H9 (cell line): ENCODE data around the gene DGKG. TPM values are rescaled to one million over a fixed set of nuclear protein-coding genes. Genes with fewer than 3 reads are reported as not detected.

Experiments used
- DNase-seq: peaks from one replicate; pipeline ENCODE4 v3.0.0-alpha.2; 2017
- H2AFZ ChIP-seq: one replicate; pipeline ENCODE4 v1.6.1; 2013; ENCODE audit warnings: mild to moderate bottlenecking, low read length, control low read depth, moderate library complexity
- H2AK5ac ChIP-seq: 2 replicates; pipeline ENCODE4 v1.6.1; 2013; ENCODE audit warnings: low read length, control low read depth, mixed read lengths; ENCODE audit not compliant: insufficient read length
- H2BK120ac ChIP-seq: one replicate; pipeline ENCODE4 v1.6.1; 2013; ENCODE audit warnings: low read depth, mild to moderate bottlenecking, low read length, control low read depth, inconsistent platforms; ENCODE audit not compliant: poor library complexity, severe bottlenecking
- H2BK12ac ChIP-seq: 2 replicates; pipeline ENCODE4 v1.6.1; 2013; ENCODE audit warnings: low read length, control low read depth, mixed read lengths, low read depth; ENCODE audit not compliant: insufficient read length
- H2BK15ac ChIP-seq: 2 replicates; pipeline ENCODE4 v1.6.1; 2013; ENCODE audit warnings: low read depth, low read length, control low read depth
- H2BK20ac ChIP-seq: one replicate; pipeline ENCODE4 v1.6.1; 2013; ENCODE audit warnings: low read depth, mild to moderate bottlenecking, low read length, control low read depth, inconsistent platforms; ENCODE audit not compliant: poor library complexity, severe bottlenecking
- H2BK5ac ChIP-seq: 2 replicates; pipeline ENCODE4 v1.6.1; 2013; ENCODE audit warnings: low read length, control low read depth, mixed read lengths; ENCODE audit not compliant: insufficient read length
- H3K14ac ChIP-seq: 2 replicates; pipeline ENCODE4 v1.6.1; 2013; ENCODE audit warnings: low read length, control low read depth; ENCODE audit not compliant: insufficient read depth
- H3K18ac ChIP-seq: 2 replicates; pipeline ENCODE4 v1.6.1; 2013; ENCODE audit warnings: low read depth, mild to moderate bottlenecking, mixed read lengths, low read length, control low read depth; ENCODE audit not compliant: insufficient read length
- H3K23ac ChIP-seq: 2 replicates; pipeline ENCODE4 v1.6.1; 2013; ENCODE audit warnings: low read length, control low read depth, mixed read lengths, low read depth; ENCODE audit not compliant: insufficient read length
- H3K23me2 ChIP-seq: 2 replicates; pipeline ENCODE4 v1.6.1; 2013; ENCODE audit warnings: low read depth, mild to moderate bottlenecking, mixed read lengths, low read length, control low read depth; ENCODE audit not compliant: insufficient read length, poor library complexity, severe bottlenecking
- H3K27ac ChIP-seq: 2 replicates; pipeline ENCODE4 v1.5.1; 2013; ENCODE audit warnings: low read length, control low read depth, mixed read lengths, low read depth; ENCODE audit not compliant: insufficient read length
- H3K27me3 ChIP-seq: 2 replicates; pipeline ENCODE4 v1.6.1; 2013; ENCODE audit warnings: low read length, control low read depth, inconsistent platforms; ENCODE audit not compliant: insufficient read depth
- H3K4ac ChIP-seq: 2 replicates; pipeline ENCODE4 v1.6.1; 2013; ENCODE audit warnings: low read depth, mild to moderate bottlenecking, control low read depth, inconsistent platforms, low read length, moderate library complexity
- H3K4me1 ChIP-seq: 2 replicates; pipeline ENCODE4 v1.6.1; 2013; ENCODE audit warnings: low read length, control low read depth, inconsistent platforms; ENCODE audit not compliant: insufficient read depth
- H3K4me2 ChIP-seq: 2 replicates; pipeline ENCODE4 v1.6.1; 2013; ENCODE audit warnings: low read length, control low read depth, mixed read lengths; ENCODE audit not compliant: insufficient read length, insufficient read depth
- H3K56ac ChIP-seq: 2 replicates; pipeline ENCODE4 v1.6.1; 2013; ENCODE audit warnings: low read depth, mild to moderate bottlenecking, mixed read lengths, low read length, control low read depth; ENCODE audit not compliant: insufficient read length
- H3K79me1 ChIP-seq: 2 replicates; pipeline ENCODE4 v1.6.1; 2013; ENCODE audit warnings: low read depth, mild to moderate bottlenecking, moderate library complexity, low read length, control low read depth, inconsistent platforms; ENCODE audit not compliant: insufficient read depth, poor library complexity, severe bottlenecking
- H3K79me2 ChIP-seq: 2 replicates; pipeline ENCODE4 v1.6.1; 2013; ENCODE audit warnings: low read length, control low read depth, inconsistent platforms; ENCODE audit not compliant: insufficient read depth
- H3K9ac ChIP-seq: 2 replicates; pipeline ENCODE4 v1.6.1; 2013; ENCODE audit warnings: low read length, control low read depth, mixed read lengths; ENCODE audit not compliant: insufficient read length; ENCODE audit errors: extremely low read depth
- H3K9me3 ChIP-seq: one replicate; pipeline ENCODE4 v1.6.1; 2013; ENCODE audit warnings: low read depth, low read length, inconsistent platforms; ENCODE audit not compliant: control insufficient read depth
- H3T11ph ChIP-seq: one replicate; pipeline ENCODE4 v1.6.1; 2013; ENCODE audit warnings: mild to moderate bottlenecking, low read length, control low read depth, inconsistent platforms
- H4K20me1 ChIP-seq: one replicate; pipeline ENCODE4 v1.6.1; 2013; ENCODE audit not compliant: control insufficient read depth, insufficient read length, insufficient read depth
- H4K5ac ChIP-seq: 2 replicates; pipeline ENCODE4 v1.6.1; 2013; ENCODE audit warnings: low read depth, mild to moderate bottlenecking, mixed read lengths, low read length, control low read depth; ENCODE audit not compliant: insufficient read length
- H4K8ac ChIP-seq: replicated peaks from 2 replicates; pipeline ENCODE4 v1.6.1; 2013; ENCODE audit warnings: low read length, control low read depth, mixed read lengths, low read depth; ENCODE audit not compliant: insufficient read length
- H4K91ac ChIP-seq: 2 replicates; pipeline ENCODE4 v1.6.1; 2013; ENCODE audit warnings: low read depth, mild to moderate bottlenecking, moderate library complexity, mixed read lengths, low read length, control low read depth; ENCODE audit not compliant: insufficient read length
- H3K27ac Mint-ChIP-seq, 3 experiments: 2 replicates in 2 of 3; 3 replicates in 1 of 3; pipeline ENCODE4 v1.8.0; 2020 to 2021; ENCODE audit warnings: mixed read lengths in 3 of 3, mild to moderate bottlenecking in 1 of 3, moderate library complexity in 1 of 3
- H3K27me3 Mint-ChIP-seq: 2 replicates; pipeline ENCODE4 v1.8.0; 2021; ENCODE audit warnings: low read depth, mild to moderate bottlenecking, moderate library complexity, mixed read lengths
- H3K36me3 Mint-ChIP-seq, 3 experiments: 2 replicates in 2 of 3; 3 replicates in 1 of 3; pipeline ENCODE4 v1.8.0; 2020 to 2021; ENCODE audit warnings: low read depth in 3 of 3, mixed read lengths in 3 of 3; ENCODE audit not compliant: insufficient read depth in 1 of 3
- H3K4me1 Mint-ChIP-seq, 2 experiments: 2 replicates each; pipeline ENCODE4 v1.8.0; 2020; ENCODE audit warnings: mixed read lengths in 2 of 2
- H3K4me3 Mint-ChIP-seq, 2 experiments: 2 replicates in 1 of 2; 3 replicates in 1 of 2; pipeline ENCODE4 v1.8.0; 2020 to 2021; ENCODE audit warnings: mild to moderate bottlenecking in 2 of 2, mixed read lengths in 2 of 2, moderate library complexity in 1 of 2
- H3K9me3 Mint-ChIP-seq, 2 experiments: 2 replicates in 1 of 2; 3 replicates in 1 of 2; pipeline ENCODE4 v1.8.0; 2020; ENCODE audit warnings: mild to moderate bottlenecking in 2 of 2, mixed read lengths in 2 of 2, moderate library complexity in 1 of 2
- WGBS: extraction: QIAGEN DNeasy Blood & Tissue Kit; methylation state at CpG from one replicate; pipeline ENCODE4 v1.1.7; 2013; ENCODE audit warnings: missing lambda C conversion rate, low lambda C conversion rate, mixed read lengths; ENCODE audit not compliant: insufficient read length; ENCODE audit errors: extremely low coverage; 5-methylcytosine and 5-hydroxymethylcytosine counted together
- total RNA-seq: library from RNA; stranded (reverse); gene quantifications from 2 replicates; pipeline ENCODE4 v1.2.1, GENCODE V29; 2021
- TF ChIP-seq, protein P1 (sequence below): fragments of 200-600 bp; sonication (generic); conservative IDR thresholded peaks from 3 replicates; pipeline ENCODE4 v1.8.0; 2021; ENCODE audit warnings: antibody characterized with exemption, mild to moderate bottlenecking

Gene DGKG
- total RNA-seq, 1 experiment from 2014 or later: not detected

DNA sequence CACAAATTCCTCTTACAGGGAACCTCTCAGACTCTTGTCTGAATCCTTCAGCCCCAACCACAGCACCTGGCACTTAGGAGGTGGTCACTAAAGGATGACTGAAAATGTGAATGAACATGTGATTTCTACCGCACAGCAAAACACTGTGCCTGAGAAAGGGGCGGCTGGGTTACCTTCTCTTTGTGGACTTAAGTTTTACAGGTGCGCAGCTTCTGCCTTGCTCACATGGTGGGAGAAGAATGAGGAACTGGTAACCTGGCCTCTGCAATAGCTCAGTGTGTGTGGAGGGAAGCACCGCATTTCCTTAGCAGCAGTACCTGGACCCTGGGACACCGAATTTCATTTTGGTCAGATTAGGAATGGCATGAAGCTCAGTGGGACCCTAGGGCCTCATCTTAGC is 243.3 kb downstream of the DGKG start:
- H3K9me3 ChIP-seq: no peaks in the 10 kb centered on the region
- H3K27me3 ChIP-seq: peaks cover 7% of the 10 kb centered on the region; the same call in 1 of the 2 replicates

More for the DNA sequence above, 243.3 kb downstream of the DGKG start:
- Histone ChIP-seq H3K56ac (no peak overlapping the region), H3K14ac (no peak overlapping the region), H2BK12ac (no peak overlapping the region), H3K79me1 (no peaks in the 10 kb centered on the region), H3K4me2 (no peak overlapping the region), H4K91ac (no peak overlapping the region), H4K8ac (no peak overlapping the region), H3K18ac (no peak overlapping the region), H2BK5ac (no peak overlapping the region), H3K4ac (no peak overlapping the region), H3K23ac (no peak overlapping the region), H3K9ac (no peak overlapping the region), H3K23me2 (no peaks in the 10 kb centered on the region), H4K20me1 (no peaks in the 10 kb centered on the region), H3K4me1 (peaks cover 10% of the 10 kb centered on the region; the same call in 1 of the 2 replicates), H2AK5ac (no peak overlapping the region), H2BK20ac (no peak overlapping the region), H3K27ac (no peak overlapping the region), H4K5ac (no peak overlapping the region), H3K79me2 (no peaks in the 10 kb centered on the region), H2AFZ (no peak overlapping the region), H3T11ph (no peak overlapping the region), H2BK15ac (no peak overlapping the region), H2BK120ac (no peak overlapping the region)
- Mint-ChIP-seq H3K27me3 (peaks cover 85% of the 10 kb centered on the region), H3K9me3 (no peaks in the 10 kb centered on the region), H3K4me1 (peaks cover 30 to 38% of the 10 kb centered on the region in 2 experiments), H3K27ac (peak overlapping the region in 1 of 3 experiments; percentile 78; a peak in 1 of 7 replicates), H3K4me3 (no peak overlapping the region), H3K36me3 (no peaks in the 10 kb centered on the region)
- no CpG with 5 or more reads among the region's 5 CpGs for WGBS
- no peak for DNase-seq
- TF ChIP-seq, protein P1, sequence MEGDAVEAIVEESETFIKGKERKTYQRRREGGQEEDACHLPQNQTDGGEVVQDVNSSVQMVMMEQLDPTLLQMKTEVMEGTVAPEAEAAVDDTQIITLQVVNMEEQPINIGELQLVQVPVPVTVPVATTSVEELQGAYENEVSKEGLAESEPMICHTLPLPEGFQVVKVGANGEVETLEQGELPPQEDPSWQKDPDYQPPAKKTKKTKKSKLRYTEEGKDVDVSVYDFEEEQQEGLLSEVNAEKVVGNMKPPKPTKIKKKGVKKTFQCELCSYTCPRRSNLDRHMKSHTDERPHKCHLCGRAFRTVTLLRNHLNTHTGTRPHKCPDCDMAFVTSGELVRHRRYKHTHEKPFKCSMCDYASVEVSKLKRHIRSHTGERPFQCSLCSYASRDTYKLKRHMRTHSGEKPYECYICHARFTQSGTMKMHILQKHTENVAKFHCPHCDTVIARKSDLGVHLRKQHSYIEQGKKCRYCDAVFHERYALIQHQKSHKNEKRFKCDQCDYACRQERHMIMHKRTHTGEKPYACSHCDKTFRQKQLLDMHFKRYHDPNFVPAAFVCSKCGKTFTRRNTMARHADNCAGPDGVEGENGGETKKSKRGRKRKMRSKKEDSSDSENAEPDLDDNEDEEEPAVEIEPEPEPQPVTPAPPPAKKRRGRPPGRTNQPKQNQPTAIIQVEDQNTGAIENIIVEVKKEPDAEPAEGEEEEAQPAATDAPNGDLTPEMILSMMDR: no peak
